ENCODE data around the gene IQCC.

DNA sequence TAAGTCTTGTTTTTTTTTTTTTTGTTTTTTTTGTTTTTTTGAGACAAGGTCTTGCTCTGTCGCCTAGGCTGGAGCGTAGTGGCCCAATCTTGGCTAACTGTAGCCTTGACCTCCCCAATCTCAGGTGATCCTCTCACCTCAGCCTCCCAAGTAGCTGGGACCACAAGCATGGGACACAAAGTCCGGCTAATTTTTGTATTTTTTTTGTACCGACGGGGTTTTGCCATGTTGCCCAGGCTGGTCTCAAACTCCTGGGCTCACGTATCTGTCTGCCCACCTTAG is 51.7 kb downstream of the IQCC start:
- TF ChIP-seq EZH2phosphoT487 (IDR thresholded peaks at IDR 0.05; ENCODE audit: borderline replicate concordance, low read depth), result no peak
- TF ChIP-seq, protein P1, sequence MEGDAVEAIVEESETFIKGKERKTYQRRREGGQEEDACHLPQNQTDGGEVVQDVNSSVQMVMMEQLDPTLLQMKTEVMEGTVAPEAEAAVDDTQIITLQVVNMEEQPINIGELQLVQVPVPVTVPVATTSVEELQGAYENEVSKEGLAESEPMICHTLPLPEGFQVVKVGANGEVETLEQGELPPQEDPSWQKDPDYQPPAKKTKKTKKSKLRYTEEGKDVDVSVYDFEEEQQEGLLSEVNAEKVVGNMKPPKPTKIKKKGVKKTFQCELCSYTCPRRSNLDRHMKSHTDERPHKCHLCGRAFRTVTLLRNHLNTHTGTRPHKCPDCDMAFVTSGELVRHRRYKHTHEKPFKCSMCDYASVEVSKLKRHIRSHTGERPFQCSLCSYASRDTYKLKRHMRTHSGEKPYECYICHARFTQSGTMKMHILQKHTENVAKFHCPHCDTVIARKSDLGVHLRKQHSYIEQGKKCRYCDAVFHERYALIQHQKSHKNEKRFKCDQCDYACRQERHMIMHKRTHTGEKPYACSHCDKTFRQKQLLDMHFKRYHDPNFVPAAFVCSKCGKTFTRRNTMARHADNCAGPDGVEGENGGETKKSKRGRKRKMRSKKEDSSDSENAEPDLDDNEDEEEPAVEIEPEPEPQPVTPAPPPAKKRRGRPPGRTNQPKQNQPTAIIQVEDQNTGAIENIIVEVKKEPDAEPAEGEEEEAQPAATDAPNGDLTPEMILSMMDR (IDR thresholded peaks at IDR 0.05), result no peak
- no peak for TF ChIP-seq EP300 (IDR thresholded peaks at IDR 0.05; ENCODE audit: borderline replicate concordance in 1 of 2, low read depth in 1 of 2, low read length in 1 of 2)
- TF ChIP-seq POLR2AphosphoS5 (IDR thresholded peaks at IDR 0.05; ENCODE audit: low read depth, low read length), result no peak
- no peak for TF ChIP-seq JUND (IDR thresholded peaks at IDR 0.05)
- no peak for TF ChIP-seq FOXM1 (IDR thresholded peaks at IDR 0.05; ENCODE audit: low read depth)
- TF ChIP-seq, protein P2, sequence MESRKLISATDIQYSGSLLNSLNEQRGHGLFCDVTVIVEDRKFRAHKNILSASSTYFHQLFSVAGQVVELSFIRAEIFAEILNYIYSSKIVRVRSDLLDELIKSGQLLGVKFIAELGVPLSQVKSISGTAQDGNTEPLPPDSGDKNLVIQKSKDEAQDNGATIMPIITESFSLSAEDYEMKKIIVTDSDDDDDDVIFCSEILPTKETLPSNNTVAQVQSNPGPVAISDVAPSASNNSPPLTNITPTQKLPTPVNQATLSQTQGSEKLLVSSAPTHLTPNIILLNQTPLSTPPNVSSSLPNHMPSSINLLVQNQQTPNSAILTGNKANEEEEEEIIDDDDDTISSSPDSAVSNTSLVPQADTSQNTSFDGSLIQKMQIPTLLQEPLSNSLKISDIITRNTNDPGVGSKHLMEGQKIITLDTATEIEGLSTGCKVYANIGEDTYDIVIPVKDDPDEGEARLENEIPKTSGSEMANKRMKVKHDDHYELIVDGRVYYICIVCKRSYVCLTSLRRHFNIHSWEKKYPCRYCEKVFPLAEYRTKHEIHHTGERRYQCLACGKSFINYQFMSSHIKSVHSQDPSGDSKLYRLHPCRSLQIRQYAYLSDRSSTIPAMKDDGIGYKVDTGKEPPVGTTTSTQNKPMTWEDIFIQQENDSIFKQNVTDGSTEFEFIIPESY (IDR thresholded peaks at IDR 0.05; ENCODE audit: borderline replicate concordance, low read depth), result no peak
